Loucy (cell line): ENCODE data around the gene SYNM.

Experiments
- EZH2phosphoT487 ChIP-seq: fragments of 200-600 bp; IDR thresholded peaks from 2 replicates; pipeline ENCODE4 v1.6.1; 2018; ENCODE audit warnings: antibody characterized with exemption, mild to moderate bottlenecking, moderate library complexity, borderline replicate concordance
- TF ChIP-seq, protein P1 (sequence below): fragments of 200-600 bp; sonication (generic); conservative IDR thresholded peaks from 2 replicates; pipeline ENCODE4 v1.5.1; 2014; ENCODE audit warnings: mild to moderate bottlenecking, antibody characterized with exemption, low read length

DNA sequence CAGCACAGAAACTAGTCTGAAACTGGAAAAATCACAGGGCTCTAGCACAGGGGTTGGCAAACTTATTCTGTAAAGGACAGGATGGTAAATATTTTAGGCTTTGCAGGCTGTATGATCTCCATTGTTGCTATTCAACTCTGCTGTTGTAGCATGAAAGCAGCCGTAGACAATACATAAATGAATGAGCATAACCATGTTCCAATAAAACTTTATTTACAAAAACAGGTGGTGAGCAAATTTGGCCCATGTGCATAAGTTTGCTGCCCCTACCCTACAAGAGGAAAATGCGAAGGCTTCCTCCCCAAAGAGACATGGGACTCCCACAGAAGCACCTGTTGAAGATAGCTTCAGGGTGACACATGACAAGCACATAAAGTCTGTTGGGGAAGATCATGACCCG is 59.2 kb downstream of the SYNM start:
- TF ChIP-seq, protein P1, sequence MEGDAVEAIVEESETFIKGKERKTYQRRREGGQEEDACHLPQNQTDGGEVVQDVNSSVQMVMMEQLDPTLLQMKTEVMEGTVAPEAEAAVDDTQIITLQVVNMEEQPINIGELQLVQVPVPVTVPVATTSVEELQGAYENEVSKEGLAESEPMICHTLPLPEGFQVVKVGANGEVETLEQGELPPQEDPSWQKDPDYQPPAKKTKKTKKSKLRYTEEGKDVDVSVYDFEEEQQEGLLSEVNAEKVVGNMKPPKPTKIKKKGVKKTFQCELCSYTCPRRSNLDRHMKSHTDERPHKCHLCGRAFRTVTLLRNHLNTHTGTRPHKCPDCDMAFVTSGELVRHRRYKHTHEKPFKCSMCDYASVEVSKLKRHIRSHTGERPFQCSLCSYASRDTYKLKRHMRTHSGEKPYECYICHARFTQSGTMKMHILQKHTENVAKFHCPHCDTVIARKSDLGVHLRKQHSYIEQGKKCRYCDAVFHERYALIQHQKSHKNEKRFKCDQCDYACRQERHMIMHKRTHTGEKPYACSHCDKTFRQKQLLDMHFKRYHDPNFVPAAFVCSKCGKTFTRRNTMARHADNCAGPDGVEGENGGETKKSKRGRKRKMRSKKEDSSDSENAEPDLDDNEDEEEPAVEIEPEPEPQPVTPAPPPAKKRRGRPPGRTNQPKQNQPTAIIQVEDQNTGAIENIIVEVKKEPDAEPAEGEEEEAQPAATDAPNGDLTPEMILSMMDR, result no peak
- TF ChIP-seq EZH2phosphoT487, result no peak
